Activated naive CD4-positive, alpha-beta T cell treated with anti-CD3 and anti-CD28 coated beads for 36 hours (primary cell): ENCODE measurements around the gene RGS7. TPM values are rescaled to one million over a fixed set of nuclear protein-coding genes. Genes with fewer than 3 reads are reported as not detected.
"Not testable (repeated sequence)": the region's sequence is repeated elsewhere in the genome, so short reads cannot be mapped to it uniquely, and the experiment has no call there.

Experiments used
- CTCF ChIA-PET: fragments of 350-600 bp; sonication (Branson Sonifier 250); formaldehyde crosslinking; loops from one replicate; lab custom pipeline; 2021; ENCODE audit warnings: antibody characterized with exemption; lab: Charles Lee
- DNase-seq: peaks from one replicate; pipeline ENCODE4 v3.0.0-alpha.2; 2020
- H3K27ac Mint-ChIP-seq: one replicate; pipeline ENCODE4 v1.8.0; 2021; ENCODE audit warnings: mild to moderate bottlenecking, mixed read lengths
- H3K27me3 Mint-ChIP-seq: one replicate; pipeline ENCODE4 v1.8.0; 2021; ENCODE audit warnings: low read depth, mixed read lengths
- H3K36me3 Mint-ChIP-seq: one replicate; pipeline ENCODE4 v1.8.0; 2021; ENCODE audit warnings: low read depth, mixed read lengths
- H3K4me1 Mint-ChIP-seq: one replicate; pipeline ENCODE4 v1.8.0; 2021; ENCODE audit warnings: low read depth, mixed read lengths
- H3K4me3 Mint-ChIP-seq: one replicate; pipeline ENCODE4 v1.8.0; 2021; ENCODE audit warnings: mild to moderate bottlenecking, moderate library complexity, mixed read lengths
- H3K9me3 Mint-ChIP-seq: one replicate; pipeline ENCODE4 v1.8.0; 2021; ENCODE audit warnings: mixed read lengths
- intact Hi-C: fragments of 100-400 bp; cut with micrococcal nuclease; formaldehyde crosslinking; loops from one replicate; pipeline ENCODE4 v1.15.1; 2023
- total RNA-seq, 2 experiments: library from RNA; stranded (reverse); gene quantifications; one replicate each; pipeline ENCODE4 v1.2.3, GENCODE V29; 2021

Gene RGS7
- total RNA-seq, 2 experiments from 2014 or later = not detected

DNA sequence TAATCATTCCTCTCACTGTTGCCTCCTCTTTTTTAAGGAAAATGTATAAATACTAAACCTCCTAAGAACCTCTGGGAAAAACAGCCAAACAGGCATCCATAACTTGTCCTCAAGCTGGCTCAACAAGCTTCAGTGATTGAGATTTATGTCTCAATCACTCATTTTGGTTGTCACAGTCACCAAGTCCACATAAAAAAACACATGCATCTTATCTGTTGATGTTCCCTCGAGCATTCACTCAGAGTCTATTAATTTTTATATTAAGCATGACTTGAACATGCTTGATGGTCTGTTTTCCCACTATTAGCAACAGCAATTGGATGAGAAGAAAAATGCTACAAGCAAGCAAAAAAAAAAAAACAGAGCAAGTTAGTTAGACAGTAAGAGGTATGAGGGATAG, 254.3 kb downstream of the RGS7 start:
- H3K36me3 Mint-ChIP-seq = no peaks in the 10 kb centered on the region
- intact Hi-C loops = no loop called here
- H3K4me3 Mint-ChIP-seq = no peak overlapping the region

DNA sequence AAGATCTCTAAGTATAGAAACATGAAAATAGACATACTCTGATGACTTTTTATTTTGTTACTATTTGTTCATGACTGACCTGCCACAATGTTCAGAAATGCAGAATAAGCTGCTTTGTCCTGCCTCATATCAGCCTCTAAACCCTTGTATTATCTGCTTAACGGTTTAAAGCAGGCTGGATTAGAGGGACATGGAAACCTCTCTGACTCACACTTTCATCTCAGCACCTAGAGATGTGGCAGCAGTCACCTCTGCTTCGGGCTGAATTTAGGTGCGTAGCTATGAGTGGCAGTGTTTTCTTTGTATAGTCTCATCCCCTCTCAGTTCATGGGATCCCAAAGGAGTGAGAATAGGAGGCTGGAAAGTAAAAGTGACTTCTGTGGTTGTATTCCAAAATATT, 255.4 kb downstream of the RGS7 start:
- Mint-ChIP-seq H3K9me3 (no peaks in the 10 kb centered on the region), H3K27ac (no peak overlapping the region), H3K4me3 (no peak overlapping the region), H3K27me3 (no peaks in the 10 kb centered on the region), H3K36me3 (no peaks in the 10 kb centered on the region), H3K4me1 (no peaks in the 10 kb centered on the region)
- intact Hi-C loops = no loop called here
- no peak for DNase-seq
- CTCF ChIA-PET = no interaction called here

More for the DNA sequence above, 254.3 kb downstream of the RGS7 start:
- CTCF ChIA-PET = no interaction called here
- Mint-ChIP-seq H3K27ac (no peak overlapping the region), H3K27me3 (no peaks in the 10 kb centered on the region), H3K9me3 (no peaks in the 10 kb centered on the region), H3K4me1 (no peaks in the 10 kb centered on the region)
- DNase-seq = no peak

DNA sequence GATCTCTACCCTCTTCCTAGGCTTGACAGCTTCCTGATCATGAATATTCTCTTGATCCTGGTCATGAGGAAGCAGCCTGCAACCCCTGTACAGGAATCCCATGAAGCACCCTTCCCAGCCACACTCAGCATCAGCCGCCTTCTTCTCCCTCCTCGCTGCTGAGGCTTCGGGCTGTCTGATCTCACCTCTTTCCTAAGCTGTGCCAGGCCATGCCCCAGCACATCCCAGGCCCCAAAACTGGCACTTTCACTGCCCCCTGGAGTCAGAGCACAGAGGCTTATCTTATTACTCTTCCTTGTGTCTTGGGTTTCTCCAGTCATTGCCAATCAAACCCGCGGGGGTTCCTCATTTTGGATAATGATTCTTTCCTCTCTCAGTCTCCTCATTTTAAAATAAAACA, 259.5 kb downstream of the RGS7 start:
- Mint-ChIP-seq H3K27me3 (no peaks in the 10 kb centered on the region), H3K27ac (no peak overlapping the region), H3K9me3 (no peaks in the 10 kb centered on the region), H3K4me1 (no peaks in the 10 kb centered on the region), H3K36me3 (no peaks in the 10 kb centered on the region), H3K4me3 (no peak overlapping the region)
- no peak for DNase-seq
- CTCF ChIA-PET = no interaction called here
- intact Hi-C loops = no loop called here

DNA sequence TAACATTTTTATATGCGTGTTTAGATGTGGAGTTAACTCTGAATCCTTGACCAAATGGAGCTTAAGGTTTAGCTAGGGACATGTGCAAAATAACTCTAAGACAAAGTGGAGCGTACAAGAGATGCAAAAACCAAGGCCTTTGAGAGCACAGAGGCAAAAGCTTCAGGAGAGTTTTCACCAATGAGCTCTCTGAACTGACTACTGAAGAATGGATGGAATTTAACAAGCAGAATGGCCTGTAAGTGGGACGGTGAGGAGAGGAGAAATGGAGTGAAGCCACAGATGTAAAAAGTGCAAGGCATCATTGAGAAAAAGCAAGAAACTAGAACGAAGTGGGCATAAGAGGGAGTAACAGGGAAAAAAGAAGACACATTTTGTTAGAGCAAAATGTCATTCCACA, 260.0 kb downstream of the RGS7 start:
- Mint-ChIP-seq H3K4me3 (no peak overlapping the region), H3K27ac (no peak overlapping the region), H3K27me3 (no peaks in the 10 kb centered on the region), H3K9me3 (no peaks in the 10 kb centered on the region), H3K4me1 (no peaks in the 10 kb centered on the region), H3K36me3 (no peaks in the 10 kb centered on the region)
- intact Hi-C loops = no loop called here
- CTCF ChIA-PET = no interaction called here
- DNase-seq = no peak

DNA sequence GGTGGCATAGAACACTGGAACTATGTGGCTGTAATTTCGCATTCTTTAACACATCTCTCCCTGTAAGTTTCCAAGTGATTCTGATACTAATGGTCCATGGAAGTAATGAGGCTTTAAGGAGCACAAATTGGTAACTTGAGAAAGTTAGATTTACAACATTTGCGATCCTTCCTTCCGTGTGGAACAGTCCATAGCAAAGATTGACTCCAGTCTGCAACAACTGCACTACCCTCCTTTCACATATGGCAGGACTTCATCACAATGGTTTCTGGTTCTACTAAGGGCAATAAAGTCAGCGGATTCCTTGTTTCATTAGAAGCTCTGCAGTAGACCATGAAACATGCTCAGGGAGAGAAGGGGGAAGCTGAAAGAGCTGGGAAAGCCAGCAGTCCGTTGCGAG, 261.2 kb downstream of the RGS7 start:
- no peaks in the 10 kb centered on the region for H3K9me3 Mint-ChIP-seq
- H3K27me3 Mint-ChIP-seq = no peaks in the 10 kb centered on the region
- intact Hi-C loops = no loop called here
- no peak overlapping the region for H3K27ac Mint-ChIP-seq
- CTCF ChIA-PET = no interaction called here
- H3K4me1 Mint-ChIP-seq = no peaks in the 10 kb centered on the region
- H3K4me3 Mint-ChIP-seq = no peak overlapping the region
- no peaks in the 10 kb centered on the region for H3K36me3 Mint-ChIP-seq
- DNase-seq = no peak

DNA sequence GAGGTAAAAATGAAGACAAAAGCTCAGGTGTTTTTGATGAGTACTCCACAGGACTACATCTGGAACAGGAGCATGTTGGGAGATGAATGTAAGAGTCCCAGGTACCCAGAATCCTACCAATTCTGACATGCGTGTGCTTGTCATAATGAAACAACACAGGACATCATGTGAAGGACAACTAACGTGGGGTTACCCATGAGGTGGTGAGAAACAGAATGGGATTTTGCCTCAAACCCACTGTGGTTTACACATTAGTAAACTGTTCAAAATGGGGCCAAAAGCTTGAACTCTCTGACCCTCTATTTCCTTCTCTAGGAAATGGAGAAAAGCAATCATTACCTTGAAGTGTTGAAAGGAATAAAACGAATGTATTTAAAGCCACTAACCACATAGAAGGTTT, 266.2 kb downstream of the RGS7 start:
- DNase-seq = no peak
- no peaks in the 10 kb centered on the region for H3K9me3 Mint-ChIP-seq
- no peak overlapping the region for H3K4me3 Mint-ChIP-seq
- H3K36me3 Mint-ChIP-seq = no peaks in the 10 kb centered on the region
- no peak overlapping the region for H3K27ac Mint-ChIP-seq
- CTCF ChIA-PET = no interaction called here
- no peaks in the 10 kb centered on the region for H3K4me1 Mint-ChIP-seq
- intact Hi-C loops = no loop called here
- peaks cover 2% of the 10 kb centered on the region for H3K27me3 Mint-ChIP-seq

DNA sequence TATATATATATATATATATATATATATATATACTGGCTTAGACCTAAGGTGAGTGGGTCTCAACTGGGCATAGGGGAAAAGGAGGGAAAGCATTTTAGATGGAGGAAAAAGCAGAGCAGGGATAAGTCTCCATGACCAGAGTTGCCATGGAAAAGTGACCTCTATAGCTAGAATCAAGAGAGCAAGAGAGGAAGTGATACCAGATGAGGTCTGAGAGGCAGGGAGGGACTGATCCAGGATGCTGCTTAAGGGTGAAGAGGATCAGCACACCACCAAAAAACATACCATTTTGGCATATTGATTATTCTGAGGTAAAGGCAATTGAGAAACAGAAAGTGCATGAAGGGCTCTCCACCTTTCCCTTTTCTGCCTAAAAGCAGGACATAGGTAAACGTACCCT, 267.9 kb downstream of the RGS7 start:
- H3K4me1 Mint-ChIP-seq, H3K4me3 Mint-ChIP-seq, H3K27me3 Mint-ChIP-seq, H3K36me3 Mint-ChIP-seq, H3K9me3 Mint-ChIP-seq, DNase-seq, H3K27ac Mint-ChIP-seq, CTCF ChIA-PET, intact Hi-C loops: not testable (repeated sequence)

DNA sequence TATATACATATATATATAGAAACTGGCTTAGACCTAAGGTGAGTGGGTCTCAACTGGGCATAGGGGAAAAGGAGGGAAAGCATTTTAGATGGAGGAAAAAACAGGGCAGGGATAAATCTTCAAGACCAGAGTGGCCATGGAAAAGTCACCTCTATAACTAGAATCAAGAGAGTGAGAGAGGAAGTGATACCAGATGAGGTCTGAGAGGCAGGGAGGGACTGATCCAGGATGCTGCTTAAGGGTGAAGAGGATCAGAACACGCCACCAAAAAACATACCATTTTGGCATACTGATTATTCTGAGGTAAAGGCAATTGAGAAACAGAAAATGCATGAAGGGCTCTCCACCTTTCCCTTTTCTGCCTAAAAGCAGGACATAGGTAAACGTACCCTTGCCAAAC, 268.9 kb downstream of the RGS7 start:
- CTCF ChIA-PET, H3K36me3 Mint-ChIP-seq, intact Hi-C loops, H3K4me1 Mint-ChIP-seq, H3K9me3 Mint-ChIP-seq, H3K4me3 Mint-ChIP-seq, DNase-seq, H3K27me3 Mint-ChIP-seq, H3K27ac Mint-ChIP-seq: not testable (repeated sequence)

DNA sequence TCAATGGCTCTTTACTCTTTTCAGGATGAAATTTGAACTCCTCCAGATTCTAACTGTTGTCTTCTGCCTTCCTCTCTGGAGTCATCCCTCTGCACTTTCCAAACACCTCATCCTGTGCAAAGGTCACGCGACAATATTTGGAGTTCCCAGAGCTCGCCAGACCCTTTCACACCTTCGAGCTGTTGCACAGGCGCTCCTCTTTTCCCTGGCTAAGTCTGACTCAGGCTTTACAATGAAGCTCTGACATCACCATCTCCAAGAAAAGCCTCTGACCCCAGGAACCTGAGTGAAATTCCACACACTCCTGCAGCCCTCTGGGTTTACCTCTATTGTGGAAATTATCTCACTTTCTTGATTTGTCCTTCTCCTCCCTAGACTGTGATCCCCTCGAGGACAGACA, 270.3 kb downstream of the RGS7 start:
- no peak overlapping the region for H3K27ac Mint-ChIP-seq
- H3K9me3 Mint-ChIP-seq = no peaks in the 10 kb centered on the region
- H3K36me3 Mint-ChIP-seq = no peaks in the 10 kb centered on the region
- CTCF ChIA-PET = no interaction called here
- H3K4me3 Mint-ChIP-seq = no peak overlapping the region
- no peak for DNase-seq
- intact Hi-C loops = no loop called here
- no peaks in the 10 kb centered on the region for H3K4me1 Mint-ChIP-seq
- H3K27me3 Mint-ChIP-seq = peaks cover 2% of the 10 kb centered on the region

DNA sequence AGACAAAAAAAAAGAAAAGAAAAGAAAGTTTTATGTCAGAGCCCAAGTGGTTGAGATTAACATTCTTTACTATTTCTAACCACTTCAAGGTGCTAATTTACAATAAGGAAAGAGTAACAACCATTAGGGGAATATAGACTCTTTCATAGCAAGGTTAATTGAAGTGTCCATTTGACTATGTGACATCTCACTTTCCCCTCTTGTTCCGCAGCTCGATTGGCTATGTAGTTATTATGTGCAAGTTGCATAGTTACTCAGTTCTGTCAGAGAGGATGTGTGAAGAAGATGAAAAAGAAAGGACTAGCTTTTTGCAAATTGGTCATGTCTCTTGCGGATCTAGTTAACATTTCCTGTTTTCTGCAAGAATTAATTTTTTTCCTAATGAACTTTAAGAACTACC, 273.7 kb downstream of the RGS7 start:
- no peak overlapping the region for H3K27ac Mint-ChIP-seq
- H3K27me3 Mint-ChIP-seq = peaks cover 2% of the 10 kb centered on the region
- CTCF ChIA-PET = no interaction called here
- H3K36me3 Mint-ChIP-seq = no peaks in the 10 kb centered on the region
- intact Hi-C loops = no loop called here
- H3K4me1 Mint-ChIP-seq = no peaks in the 10 kb centered on the region
- DNase-seq = no peak
- H3K4me3 Mint-ChIP-seq = no peak overlapping the region
- no peaks in the 10 kb centered on the region for H3K9me3 Mint-ChIP-seq

DNA sequence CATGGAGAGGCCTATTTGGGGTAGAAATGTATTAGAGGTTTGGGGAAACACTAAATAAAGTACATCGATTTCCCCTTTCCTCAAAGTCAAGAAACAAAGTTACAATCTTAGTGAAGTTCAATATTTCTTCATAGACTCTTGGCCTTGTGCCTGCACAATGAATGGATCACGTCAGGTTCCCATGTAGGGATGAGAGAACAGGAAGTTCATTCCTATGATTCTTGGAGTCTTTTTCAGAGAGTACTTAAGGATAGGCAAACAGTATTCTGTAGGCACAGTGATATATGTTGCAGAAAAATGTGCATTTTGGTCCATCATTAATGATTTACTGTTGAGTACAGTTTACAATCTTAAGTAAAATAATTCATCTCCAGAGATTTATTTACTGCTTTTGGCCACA, 275.5 kb downstream of the RGS7 start:
- no peaks in the 10 kb centered on the region for H3K27me3 Mint-ChIP-seq
- intact Hi-C loops = no loop called here
- DNase-seq = no peak
- H3K4me3 Mint-ChIP-seq = no peak overlapping the region
- no peak overlapping the region for H3K27ac Mint-ChIP-seq
- no peaks in the 10 kb centered on the region for H3K4me1 Mint-ChIP-seq
- H3K36me3 Mint-ChIP-seq = no peaks in the 10 kb centered on the region
- no peaks in the 10 kb centered on the region for H3K9me3 Mint-ChIP-seq
- CTCF ChIA-PET = no interaction called here

DNA sequence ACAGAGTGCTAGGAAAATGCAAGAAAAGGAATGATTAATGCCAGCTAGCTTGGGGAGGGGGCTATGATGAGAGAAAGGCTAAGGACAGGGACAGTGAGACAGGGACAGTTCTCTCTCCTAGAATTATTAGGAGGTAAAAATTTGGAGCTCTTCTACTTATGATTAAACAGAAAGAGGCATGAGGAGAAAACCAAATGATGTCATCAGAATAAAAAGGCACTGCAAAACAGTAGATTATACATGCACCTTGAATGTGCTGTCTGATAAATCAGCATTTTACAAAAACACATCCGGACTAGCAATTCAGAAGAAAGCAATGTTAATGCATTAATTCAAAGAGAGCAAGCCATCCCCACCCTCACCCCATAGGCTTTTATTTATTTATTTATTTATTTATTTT, 277.5 kb downstream of the RGS7 start:
- no peaks in the 10 kb centered on the region for H3K36me3 Mint-ChIP-seq
- CTCF ChIA-PET = no interaction called here
- intact Hi-C loops = no loop called here
- H3K27me3 Mint-ChIP-seq = no peaks in the 10 kb centered on the region
- no peak for DNase-seq
- no peaks in the 10 kb centered on the region for H3K9me3 Mint-ChIP-seq
- no peak overlapping the region for H3K27ac Mint-ChIP-seq
- no peaks in the 10 kb centered on the region for H3K4me1 Mint-ChIP-seq
- no peak overlapping the region for H3K4me3 Mint-ChIP-seq

DNA sequence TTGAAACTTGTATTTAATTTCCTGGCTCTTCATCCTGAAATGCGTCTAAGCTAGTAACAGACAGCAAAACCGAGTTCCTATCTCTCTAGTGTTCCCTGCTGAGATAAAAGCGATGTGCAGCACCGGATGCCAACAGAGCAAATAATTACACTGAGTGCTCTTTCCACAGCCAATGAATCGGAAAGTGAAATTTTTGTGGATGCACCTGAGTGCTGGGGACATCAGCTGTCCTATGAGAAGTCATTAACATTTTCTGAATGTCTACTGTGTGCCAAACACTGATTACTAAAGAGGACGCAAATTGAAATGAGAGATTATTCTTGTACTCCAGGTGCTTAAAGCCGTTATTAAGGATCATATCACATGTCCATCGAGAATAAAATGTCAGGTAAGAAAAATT, 278.0 kb downstream of the RGS7 start:
- no peaks in the 10 kb centered on the region for H3K36me3 Mint-ChIP-seq
- no peaks in the 10 kb centered on the region for H3K9me3 Mint-ChIP-seq
- no peaks in the 10 kb centered on the region for H3K4me1 Mint-ChIP-seq
- no peak overlapping the region for H3K4me3 Mint-ChIP-seq
- no peak for DNase-seq
- H3K27me3 Mint-ChIP-seq = no peaks in the 10 kb centered on the region
- H3K27ac Mint-ChIP-seq = no peak overlapping the region
- intact Hi-C loops = no loop called here
- CTCF ChIA-PET = no interaction called here
